Activated gamma-delta T cell treated with anti-CD3 and anti-CD28 coated beads, Interleukin-2, amount 50 U/mL, for 16 hours (primary cell): ENCODE measurements around the gene CHRNA7.
"Not testable (repeated sequence)": the region's sequence is repeated elsewhere in the genome, so short reads cannot be mapped to it uniquely, and the experiment has no call there.

ENCODE experiments used
- DNase-seq: peaks from one replicate; pipeline ENCODE4 v3.0.0-alpha.2; 2020; ENCODE audit warnings: low read depth

CHRNA7 gene

GRCh38 chr15:32120577-32121383 lies 90.5 kb downstream of the CHRNA7 start:
- DNase-seq, result no peak

- DNase-seq, result no peak
These were observed 91.0 kb downstream of the CHRNA7 start for GRCh38 chr15:32121384-32121695.

- no peak for DNase-seq
These were observed 91.7 kb downstream of the CHRNA7 start for GRCh38 chr15:32122013-32122412.

GRCh38 chr15:32123473-32123872 lies 93.2 kb downstream of the CHRNA7 start:
- DNase-seq, result no peak

GRCh38 chr15:32124726-32125125 lies 94.4 kb downstream of the CHRNA7 start:
- DNase-seq, result no peak

GRCh38 chr15:32125595-32125994 lies 95.3 kb downstream of the CHRNA7 start:
- DNase-seq, result no peak

- no peak for DNase-seq
These were observed 99.5 kb downstream of the CHRNA7 start for GRCh38 chr15:32129815-32130214.

- no peak for DNase-seq
These were observed 100.5 kb downstream of the CHRNA7 start for GRCh38 chr15:32130823-32131222.

- DNase-seq, result no peak
These were observed 101.5 kb downstream of the CHRNA7 start for GRCh38 chr15:32131803-32132202.

GRCh38 chr15:32132859-32133258 lies 102.5 kb downstream of the CHRNA7 start:
- DNase-seq, result no peak

GRCh38 chr15:32134842-32135241 lies 104.5 kb downstream of the CHRNA7 start:
- DNase-seq, result no peak

GRCh38 chr15:32135335-32135734 lies 105.0 kb downstream of the CHRNA7 start:
- no peak for DNase-seq

GRCh38 chr15:32145512-32145911 lies 115.2 kb downstream of the CHRNA7 start:
- DNase-seq, result not testable (repeated sequence)

- no peak for DNase-seq
These were observed 118.7 kb downstream of the CHRNA7 start for GRCh38 chr15:32148833-32149555.

- no peak for DNase-seq
These were observed 122.3 kb downstream of the CHRNA7 start for GRCh38 chr15:32152574-32152973.

- not testable (repeated sequence) for DNase-seq
These were observed 123.7 kb downstream of the CHRNA7 start for GRCh38 chr15:32153868-32154623.

- not testable (repeated sequence) for DNase-seq
These were observed 131.8 kb downstream of the CHRNA7 start for GRCh38 chr15:32162143-32162542.

GRCh38 chr15:32164065-32164464 lies 133.8 kb downstream of the CHRNA7 start:
- not testable (repeated sequence) for DNase-seq

GRCh38 chr15:32164747-32165146 lies 134.4 kb downstream of the CHRNA7 start:
- not testable (repeated sequence) for DNase-seq

GRCh38 chr15:32165775-32166174 lies 135.5 kb downstream of the CHRNA7 start:
- DNase-seq, result not testable (repeated sequence)

GRCh38 chr15:32166270-32166669 lies 136.0 kb downstream of the CHRNA7 start:
- DNase-seq, result not testable (repeated sequence)

- DNase-seq, result not testable (repeated sequence)
These were observed 137.6 kb downstream of the CHRNA7 start for GRCh38 chr15:32167913-32168312.

GRCh38 chr15:32180579-32180978 lies 150.3 kb downstream of the CHRNA7 start:
- not testable (repeated sequence) for DNase-seq
